ENCODE measurements around the gene ANKRD33B. TPM values are rescaled to one million over a fixed set of nuclear protein-coding genes. Genes with fewer than 3 reads are reported as not detected.

The ANKRD33B gene
- total RNA-seq, 1 experiment from 2014 or later: 0.75 TPM

DNA sequence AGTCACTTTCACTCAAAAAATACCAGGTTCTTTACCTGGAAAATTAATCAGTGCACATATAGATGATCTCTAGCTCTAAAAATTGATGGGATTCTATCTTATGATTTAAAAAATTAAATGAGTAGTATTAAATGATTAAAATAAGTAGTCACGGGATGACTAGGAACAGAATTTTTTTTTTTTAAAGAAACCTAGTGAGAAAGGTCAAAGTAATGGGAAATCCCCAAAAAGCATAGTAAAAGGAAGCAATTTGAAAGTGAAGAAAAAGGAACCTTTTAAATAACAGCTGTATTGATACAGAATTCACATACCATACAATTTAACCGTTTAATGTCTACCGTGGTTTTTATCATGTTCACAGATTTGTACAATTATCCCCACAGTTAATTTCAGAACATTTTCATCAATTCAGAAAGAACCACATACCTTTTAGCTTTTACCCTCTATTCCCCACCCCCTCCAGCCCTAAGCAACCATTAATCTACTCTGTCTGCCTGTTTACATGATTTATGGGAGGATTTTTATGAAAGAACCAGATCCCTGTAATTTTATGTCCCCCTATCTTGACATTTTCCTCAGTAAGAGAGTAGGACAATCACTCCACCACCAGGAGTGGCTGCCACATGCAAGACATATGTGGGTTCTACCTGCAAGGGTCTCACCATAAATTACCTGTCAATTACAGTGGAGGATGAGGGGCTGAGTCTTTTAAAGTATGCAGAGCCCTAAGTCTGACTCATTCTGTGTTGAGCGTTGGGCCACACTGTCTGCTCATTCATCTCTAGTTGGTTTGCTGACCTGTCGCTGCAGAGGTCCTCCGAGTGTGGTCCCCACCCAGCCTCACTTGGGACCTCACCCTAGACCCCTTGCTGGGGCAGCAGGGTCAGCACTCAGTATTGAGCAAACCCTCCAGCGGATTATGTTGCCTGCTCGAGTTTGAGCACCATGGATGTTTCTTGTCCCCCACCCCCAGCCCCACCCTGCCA is 16.0 kb downstream of the ANKRD33B start:
- CTCF ChIA-PET: no interaction called here

GRCh38 chr5:10580531-10581423 is 16.9 kb downstream of the ANKRD33B start:
- no peak for DNase-seq (ENCODE audit: low spot score)
- CTCF ChIA-PET: no interaction called here
- TF ChIP-seq, protein P1, sequence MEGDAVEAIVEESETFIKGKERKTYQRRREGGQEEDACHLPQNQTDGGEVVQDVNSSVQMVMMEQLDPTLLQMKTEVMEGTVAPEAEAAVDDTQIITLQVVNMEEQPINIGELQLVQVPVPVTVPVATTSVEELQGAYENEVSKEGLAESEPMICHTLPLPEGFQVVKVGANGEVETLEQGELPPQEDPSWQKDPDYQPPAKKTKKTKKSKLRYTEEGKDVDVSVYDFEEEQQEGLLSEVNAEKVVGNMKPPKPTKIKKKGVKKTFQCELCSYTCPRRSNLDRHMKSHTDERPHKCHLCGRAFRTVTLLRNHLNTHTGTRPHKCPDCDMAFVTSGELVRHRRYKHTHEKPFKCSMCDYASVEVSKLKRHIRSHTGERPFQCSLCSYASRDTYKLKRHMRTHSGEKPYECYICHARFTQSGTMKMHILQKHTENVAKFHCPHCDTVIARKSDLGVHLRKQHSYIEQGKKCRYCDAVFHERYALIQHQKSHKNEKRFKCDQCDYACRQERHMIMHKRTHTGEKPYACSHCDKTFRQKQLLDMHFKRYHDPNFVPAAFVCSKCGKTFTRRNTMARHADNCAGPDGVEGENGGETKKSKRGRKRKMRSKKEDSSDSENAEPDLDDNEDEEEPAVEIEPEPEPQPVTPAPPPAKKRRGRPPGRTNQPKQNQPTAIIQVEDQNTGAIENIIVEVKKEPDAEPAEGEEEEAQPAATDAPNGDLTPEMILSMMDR (conservative IDR thresholded peaks at IDR 0.05; ENCODE audit: low read depth, low read length): no peak
- no peak for TF ChIP-seq EZH2 (IDR thresholded peaks at IDR 0.05; ENCODE audit: borderline replicate concordance, low read depth, low read length, poor library complexity, severe bottlenecking)
- H3K27me3 ChIP-seq (replicated peaks; ENCODE audit: insufficient read depth, low read depth, low read length, poor library complexity): no peaks in the 10 kb centered on the region
- no peak overlapping the region for H3K27ac ChIP-seq (ENCODE audit: low read depth, low read length, poor library complexity, severe bottlenecking)
- no peaks in the 10 kb centered on the region for H3K36me3 ChIP-seq (ENCODE audit: insufficient read depth, low read length, poor library complexity, severe bottlenecking)
- intact Hi-C loops (cut with micrococcal nuclease; ENCODE audit: unreplicated experiment): no loop called here
- no TSS peak for BruUV-seq (replicated peaks)
- H3K9me3 ChIP-seq (ENCODE audit: low read depth, low read length, poor library complexity, severe bottlenecking): no peaks in the 10 kb centered on the region
- H3K4me1 ChIP-seq (ENCODE audit: insufficient read depth, low read length, poor library complexity, severe bottlenecking): no peaks in the 10 kb centered on the region
- H3K4me3 ChIP-seq (ENCODE audit: low read depth, low read length, poor library complexity, severe bottlenecking): no peak overlapping the region
- POLR2A ChIA-PET (ENCODE audit: low non-redundant PET): no interaction called here

More for the DNA sequence above, 16.0 kb downstream of the ANKRD33B start:
- no TSS peak for BruUV-seq (replicated peaks)
- DNase-seq (ENCODE audit: low spot score): no peak
- H3K27ac ChIP-seq (ENCODE audit: low read depth, low read length, poor library complexity, severe bottlenecking): no peak overlapping the region
- TF ChIP-seq, protein P1 (conservative IDR thresholded peaks at IDR 0.05; ENCODE audit: low read depth, low read length): no peak
- TF ChIP-seq EZH2 (IDR thresholded peaks at IDR 0.05; ENCODE audit: borderline replicate concordance, low read depth, low read length, poor library complexity, severe bottlenecking): no peak
- POLR2A ChIA-PET (ENCODE audit: low non-redundant PET): no interaction called here
- intact Hi-C loops (cut with micrococcal nuclease; ENCODE audit: unreplicated experiment): no loop called here
- no peaks in the 10 kb centered on the region for H3K4me1 ChIP-seq (ENCODE audit: insufficient read depth, low read length, poor library complexity, severe bottlenecking)
- H3K36me3 ChIP-seq (ENCODE audit: insufficient read depth, low read length, poor library complexity, severe bottlenecking): no peaks in the 10 kb centered on the region
- H3K27me3 ChIP-seq (replicated peaks; ENCODE audit: insufficient read depth, low read depth, low read length, poor library complexity): no peaks in the 10 kb centered on the region
- no peak overlapping the region for H3K4me3 ChIP-seq (ENCODE audit: low read depth, low read length, poor library complexity, severe bottlenecking)
- H3K9me3 ChIP-seq (ENCODE audit: low read depth, low read length, poor library complexity, severe bottlenecking): no peaks in the 10 kb centered on the region

DNA sequence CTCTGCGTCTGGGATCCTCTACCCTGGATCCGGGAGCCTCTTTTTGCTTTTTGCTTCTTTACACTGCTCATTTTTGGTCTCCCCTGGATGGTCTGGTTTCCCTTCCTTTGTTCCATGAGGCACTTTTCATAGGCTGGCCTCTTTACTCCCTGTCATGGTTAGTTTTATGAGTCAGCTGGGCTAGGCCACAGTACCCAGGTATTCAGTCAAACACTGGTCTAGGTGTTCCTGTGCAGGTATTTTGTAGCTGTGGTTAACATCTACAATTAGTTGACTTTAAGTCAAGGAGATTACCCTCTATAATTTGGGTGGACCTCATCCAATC is 17.5 kb downstream of the ANKRD33B start:
- intact Hi-C loops (cut with micrococcal nuclease; ENCODE audit: unreplicated experiment): no loop called here
- no TSS peak for BruUV-seq (replicated peaks)
- Histone ChIP-seq H3K4me1 (ENCODE audit: insufficient read depth, low read length, poor library complexity, severe bottlenecking) (no peaks in the 10 kb centered on the region), H3K4me3 (ENCODE audit: low read depth, low read length, poor library complexity, severe bottlenecking) (no peak overlapping the region), H3K27me3 (replicated peaks; ENCODE audit: insufficient read depth, low read depth, low read length, poor library complexity) (no peaks in the 10 kb centered on the region), H3K9me3 (ENCODE audit: low read depth, low read length, poor library complexity, severe bottlenecking) (no peaks in the 10 kb centered on the region), H3K36me3 (ENCODE audit: insufficient read depth, low read length, poor library complexity, severe bottlenecking) (no peaks in the 10 kb centered on the region), H3K27ac (ENCODE audit: low read depth, low read length, poor library complexity, severe bottlenecking) (no peak overlapping the region)
- ChIA-PET POLR2A (ENCODE audit: low non-redundant PET) (no interaction called here), CTCF (no interaction called here)
- no peak for TF ChIP-seq EZH2 (IDR thresholded peaks at IDR 0.05; ENCODE audit: borderline replicate concordance, low read depth, low read length, poor library complexity, severe bottlenecking)
- TF ChIP-seq, protein P1 (conservative IDR thresholded peaks at IDR 0.05; ENCODE audit: low read depth, low read length): no peak
- no peak for DNase-seq (ENCODE audit: low spot score)

All from A673 (cell line).